ENCODE results near the gene MBLAC1. TPM values are rescaled to one million over a fixed set of nuclear protein-coding genes. Genes with fewer than 3 reads are reported as not detected.

The MBLAC1 gene
- total RNA-seq, 1 donor from 2014 or later: 3.7 TPM

GRCh38 chr7:100098913-100099312, 27.9 kb upstream of the MBLAC1 start:
- DNase-seq: no peak

GRCh38 chr7:100099452-100099851, 27.3 kb upstream of the MBLAC1 start:
- peak; percentile 62 for DNase-seq

GRCh38 chr7:100100420-100101015, 26.2 kb upstream of the MBLAC1 start:
- DNase-seq: peak; percentile 97

- DNase-seq: peak; percentile 99
Measured at GRCh38 chr7:100101016-100101862, 25.5 kb upstream of the MBLAC1 start, which contains the start of the genes AP4M1 and MCM7. AP4M1 (plus strand) TSS chr7:100101643; CDS start chr7:100101715, 72 bp downstream. MCM7 (minus strand) TSS chr7:100101397; CDS start chr7:100101294, 103 bp downstream.

- DNase-seq: peak; percentile 30
Measured at GRCh38 chr7:100102950-100103840, 23.6 kb upstream of the MBLAC1 start.

- no peak for DNase-seq
Measured at GRCh38 chr7:100105534-100105933, 21.2 kb upstream of the MBLAC1 start.

- no peak for DNase-seq
Measured at GRCh38 chr7:100106633-100107032, 20.1 kb upstream of the MBLAC1 start.

GRCh38 chr7:100107125-100107737, 19.5 kb upstream of the MBLAC1 start:
- no peak for DNase-seq

GRCh38 chr7:100107890-100108289, 18.9 kb upstream of the MBLAC1 start:
- no peak for DNase-seq

GRCh38 chr7:100109521-100110163, 17.1 kb upstream of the MBLAC1 start:
- DNase-seq: peak; percentile 28

GRCh38 chr7:100111156-100111555, 15.6 kb upstream of the MBLAC1 start:
- no peak for DNase-seq

GRCh38 chr7:100111914-100112313, 14.9 kb upstream of the MBLAC1 start:
- DNase-seq: no peak

GRCh38 chr7:100115026-100115425, 11.7 kb upstream of the MBLAC1 start:
- DNase-seq: no peak

- no peak for DNase-seq
Measured at GRCh38 chr7:100118388-100119071, 8.2 kb upstream of the MBLAC1 start.

- DNase-seq: peak; percentile 97
Measured at GRCh38 chr7:100119072-100119969, 7.4 kb upstream of the MBLAC1 start, which contains the start of the genes CNPY4 and TAF6. CNPY4 (plus strand) TSS chr7:100119634; CDS start chr7:100119745, 111 bp downstream. TAF6 (minus strand) TSS chr7:100119358; CDS start chr7:100114209, 5,149 bp downstream.

- DNase-seq: no peak
Measured at GRCh38 chr7:100119970-100120732, 6.6 kb upstream of the MBLAC1 start.

GRCh38 chr7:100120733-100121036, 6.1 kb upstream of the MBLAC1 start:
- no peak for DNase-seq

- no peak for DNase-seq
Measured at GRCh38 chr7:100122067-100122466, 4.7 kb upstream of the MBLAC1 start.

- no peak for DNase-seq
Measured at GRCh38 chr7:100122568-100122967, 4.2 kb upstream of the MBLAC1 start.

All from dermis blood vessel endothelial cell (primary cell).